ENCODE results near the gene AP1M1.

- no peak for TF ChIP-seq CTCF (IDR thresholded peaks at IDR 0.05; ENCODE audit: poor library complexity)
- no peak for TF ChIP-seq EZH2phosphoT487 (IDR thresholded peaks at IDR 0.05; ENCODE audit: low read depth, severe bottlenecking, unreplicated experiment)
Measured at GRCh38 chr19:16268676-16269319, 71.1 kb downstream of the AP1M1 start.

All from hepatocyte (in vitro differentiated cells).